ENCODE results near the gene GAK.

The GAK gene

DNA sequence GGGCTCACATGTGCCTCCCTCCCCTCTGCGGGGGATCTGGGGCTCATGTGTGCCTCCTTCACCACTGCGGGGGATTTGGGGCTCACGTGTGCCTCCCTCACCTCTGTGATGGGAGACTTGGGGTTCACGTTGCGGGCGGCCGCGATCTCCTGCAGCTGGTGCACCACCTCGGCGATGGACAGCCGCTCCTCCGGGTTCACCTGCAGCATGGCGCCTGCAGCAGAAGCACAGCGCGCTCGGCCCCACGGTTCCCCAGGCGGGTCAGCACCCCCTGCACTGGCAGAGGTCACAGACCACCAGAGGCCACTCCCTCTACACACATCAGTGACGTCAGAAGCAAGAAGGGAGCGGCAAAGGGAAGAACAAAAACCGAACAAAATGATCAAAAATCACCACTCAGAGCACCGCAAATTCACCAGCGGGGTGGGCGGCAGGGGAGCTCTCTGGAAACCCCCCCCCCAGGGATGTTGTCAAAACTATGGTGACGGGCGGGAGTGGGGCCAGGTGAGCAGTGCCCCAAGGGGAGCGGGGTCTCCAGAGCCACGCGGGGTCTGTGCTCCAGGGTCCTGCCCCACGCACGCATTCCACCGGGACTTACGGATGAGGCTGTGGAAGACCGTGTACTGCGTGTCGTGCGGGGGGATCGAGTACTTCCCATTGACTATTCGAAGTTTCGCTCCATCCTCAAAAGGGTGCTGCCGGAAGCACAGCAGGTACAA lies 38.7 kb downstream of the GAK start:
- in situ Hi-C loops (cut with HindIII; ENCODE audit: low sequenced_read_pairs): no loop called here

GRCh38 chr4:892780-893179 lies 39.3 kb downstream of the GAK start:
- in situ Hi-C loops (cut with HindIII; ENCODE audit: low sequenced_read_pairs): no loop called here

DNA sequence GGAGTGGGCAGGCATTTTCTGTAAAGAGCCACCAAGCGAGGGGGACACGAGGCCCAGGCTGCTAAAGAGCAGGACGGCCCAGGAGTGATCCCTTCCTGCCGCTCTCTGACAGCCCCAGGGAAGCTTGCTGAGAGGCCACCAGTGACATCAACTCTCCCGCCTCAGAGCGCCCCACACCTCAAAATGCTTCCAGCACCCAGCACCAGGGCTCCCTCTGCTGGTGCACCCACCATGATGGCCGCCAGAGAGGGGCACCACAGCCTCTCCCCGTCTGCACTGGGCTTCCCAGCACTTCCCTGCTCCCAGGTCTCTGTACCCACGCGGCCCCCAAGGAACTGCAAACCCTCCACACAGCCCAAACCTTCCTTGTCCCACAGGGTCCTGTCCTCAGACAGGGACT lies 40.4 kb downstream of the GAK start:
- in situ Hi-C loops (cut with HindIII; ENCODE audit: low sequenced_read_pairs): no loop called here

- in situ Hi-C loops (cut with HindIII; ENCODE audit: low sequenced_read_pairs): no loop called here
These were observed 42.0 kb downstream of the GAK start for GRCh38 chr4:890036-890695.

DNA sequence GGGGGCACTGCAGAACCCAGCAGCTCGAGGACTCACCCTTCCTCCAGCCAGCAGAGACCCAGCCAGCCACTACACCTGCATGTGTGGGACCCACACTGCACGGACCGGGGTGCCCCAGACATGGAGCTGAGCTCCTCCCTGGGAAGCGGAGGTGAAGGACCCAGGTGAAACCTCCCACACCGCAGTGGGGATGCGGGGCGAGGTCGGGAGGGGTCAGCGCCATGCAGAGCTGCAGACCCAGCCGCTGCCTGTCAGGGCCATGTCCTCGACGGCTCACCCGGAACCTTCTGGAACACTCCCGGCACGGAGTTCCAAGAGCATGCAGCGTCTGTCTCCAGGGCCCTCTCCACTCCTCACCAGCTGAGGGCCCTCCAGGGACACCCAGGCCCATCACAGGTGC lies 42.6 kb downstream of the GAK start:
- in situ Hi-C loops (cut with HindIII; ENCODE audit: low sequenced_read_pairs): no loop called here

- in situ Hi-C loops (cut with HindIII; ENCODE audit: low sequenced_read_pairs): no loop called here
These were observed 44.1 kb downstream of the GAK start for GRCh38 chr4:888029-888428.

DNA sequence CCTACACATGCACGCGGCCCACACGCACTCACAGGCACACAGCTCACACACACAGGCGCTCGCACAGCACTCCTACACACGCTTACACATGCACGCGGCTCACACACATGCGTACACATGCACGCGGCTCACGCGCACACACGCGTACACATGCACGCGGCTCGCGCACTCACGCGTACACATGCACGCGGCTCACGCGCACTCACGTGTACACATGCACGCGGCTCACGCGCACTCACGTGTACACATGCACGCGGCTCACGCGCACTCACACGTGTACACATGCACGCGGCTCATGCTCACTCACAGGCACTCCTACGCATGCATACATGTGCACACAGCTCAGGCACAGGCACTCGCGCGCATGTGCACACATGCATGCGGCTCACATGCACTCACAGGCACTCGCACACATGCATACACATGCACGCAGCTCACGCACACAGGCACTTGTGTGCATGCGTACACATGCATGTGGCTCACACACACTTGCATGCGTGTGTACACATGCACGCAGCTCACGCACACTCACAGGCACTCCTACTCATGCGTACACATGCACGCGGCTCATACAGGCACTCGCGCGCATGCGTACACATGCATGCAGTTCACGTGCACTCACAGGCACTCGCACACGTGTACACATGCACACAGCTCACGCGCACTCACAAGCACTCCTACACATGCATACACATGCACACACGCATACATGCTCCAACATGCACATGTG lies 44.9 kb downstream of the GAK start:
- in situ Hi-C loops (cut with HindIII; ENCODE audit: low sequenced_read_pairs): no loop called here

GRCh38 chr4:886244-886643 lies 45.9 kb downstream of the GAK start:
- in situ Hi-C loops (cut with HindIII; ENCODE audit: low sequenced_read_pairs): no loop called here

DNA sequence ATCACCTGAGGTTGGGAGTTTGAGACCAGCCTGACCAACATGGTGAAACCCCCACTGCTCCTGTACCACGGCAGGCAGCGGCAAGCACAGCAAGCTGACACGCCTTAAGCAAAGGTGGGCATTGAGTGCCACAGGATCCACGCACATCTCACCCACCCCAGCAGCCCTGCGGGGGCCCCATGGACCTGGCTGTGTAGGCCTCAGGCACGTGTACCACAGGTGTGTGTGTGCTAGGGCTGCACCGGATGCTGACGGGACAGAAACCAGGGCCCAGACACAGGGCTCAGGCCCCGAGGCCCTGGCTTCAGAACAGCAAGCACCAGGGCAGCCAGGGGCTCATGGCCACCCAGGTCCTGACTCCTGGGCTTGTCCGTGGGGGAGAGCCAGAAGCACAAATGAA lies 46.8 kb downstream of the GAK start:
- in situ Hi-C loops (cut with HindIII; ENCODE audit: low sequenced_read_pairs): no loop called here

GRCh38 chr4:884896-885295 lies 47.2 kb downstream of the GAK start:
- in situ Hi-C loops (cut with HindIII; ENCODE audit: low sequenced_read_pairs): no loop called here

- in situ Hi-C loops (cut with HindIII; ENCODE audit: low sequenced_read_pairs): no loop called here
These were observed 47.9 kb downstream of the GAK start for GRCh38 chr4:884259-884658.

DNA sequence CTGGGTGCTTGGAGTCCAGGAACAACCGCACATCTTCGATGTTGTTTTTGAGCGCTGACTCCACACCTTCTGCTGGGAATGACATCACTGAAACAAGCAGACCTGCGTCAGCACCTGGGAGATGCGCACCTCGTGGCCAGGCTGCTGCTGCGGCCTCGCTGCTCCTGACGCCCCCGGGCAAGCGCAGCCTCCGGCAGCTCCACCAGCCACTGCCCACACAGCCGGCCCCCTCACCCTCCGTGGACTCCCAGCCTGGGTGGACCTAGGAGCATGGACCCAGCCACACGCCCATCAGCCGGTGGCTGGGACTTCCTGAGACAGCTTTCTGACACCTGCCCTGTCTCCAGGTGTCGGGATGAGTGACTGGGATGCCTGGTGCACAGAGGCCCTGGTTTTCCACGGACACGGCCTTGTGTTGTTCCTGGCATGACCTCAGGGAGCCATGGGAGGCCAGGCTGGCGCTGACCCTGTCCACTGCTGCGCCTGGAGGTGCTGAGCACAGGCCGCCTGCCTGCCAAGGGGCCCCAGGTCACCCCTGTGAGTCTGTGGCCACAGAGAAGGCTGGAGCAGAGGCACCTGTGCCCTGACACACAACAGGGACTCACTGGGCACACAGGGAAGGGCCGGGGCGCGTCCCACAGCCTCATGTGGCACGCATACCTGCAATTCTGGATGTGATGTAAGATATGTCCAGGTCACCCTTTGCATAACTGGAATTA lies 48.6 kb downstream of the GAK start:
- in situ Hi-C loops (cut with HindIII; ENCODE audit: low sequenced_read_pairs): no loop called here

DNA sequence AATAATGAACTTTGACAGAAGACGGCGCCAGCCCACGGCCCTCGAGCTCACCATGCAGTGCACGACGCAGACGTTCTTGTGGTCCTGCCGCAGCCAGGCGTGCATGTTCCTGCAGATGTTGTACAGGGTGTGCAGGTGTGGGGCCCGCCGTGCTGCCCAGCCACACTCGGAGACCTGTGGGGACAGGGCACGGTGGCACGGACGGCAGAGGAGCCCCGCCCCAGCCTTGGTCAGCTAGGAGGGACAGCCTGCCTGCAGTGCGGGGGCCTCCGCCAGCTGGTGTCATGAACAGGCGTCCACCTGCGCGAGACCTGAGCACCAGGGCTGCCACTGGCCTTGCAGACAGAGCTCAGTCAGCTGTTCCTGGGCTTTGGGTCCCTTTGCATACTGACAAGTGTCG lies 49.5 kb downstream of the GAK start:
- in situ Hi-C loops (cut with HindIII; ENCODE audit: low sequenced_read_pairs): no loop called here

- in situ Hi-C loops (cut with HindIII; ENCODE audit: low sequenced_read_pairs): no loop called here
These were observed 50.4 kb downstream of the GAK start for GRCh38 chr4:881709-882108.

GRCh38 chr4:880684-881405 lies 51.3 kb downstream of the GAK start:
- in situ Hi-C loops (cut with HindIII; ENCODE audit: low sequenced_read_pairs): no loop called here

- in situ Hi-C loops (cut with HindIII; ENCODE audit: low sequenced_read_pairs): no loop called here
These were observed 52.4 kb downstream of the GAK start for GRCh38 chr4:879729-880077.

GRCh38 chr4:878796-879728 lies 53.1 kb downstream of the GAK start:
- in situ Hi-C loops (cut with HindIII; ENCODE audit: low sequenced_read_pairs): no loop called here

DNA sequence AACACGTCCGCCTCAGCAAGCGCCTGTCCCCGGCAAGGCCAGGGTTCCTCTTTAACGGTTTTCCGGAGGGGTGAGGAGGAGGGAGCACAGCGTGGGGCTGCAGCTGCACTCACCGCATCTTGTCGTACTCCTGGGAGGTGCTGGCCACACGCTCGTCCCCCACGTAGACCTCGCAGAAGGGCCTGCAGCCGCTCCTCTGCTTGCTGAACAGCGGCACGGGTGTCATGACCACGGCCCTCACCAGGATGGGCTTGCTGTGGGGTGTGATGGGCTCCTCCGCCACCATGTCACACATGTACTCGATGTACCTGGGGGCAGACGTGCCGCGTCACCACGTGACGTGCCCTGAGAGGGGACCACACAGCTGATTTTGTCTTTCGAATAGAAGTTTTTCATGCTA lies 54.6 kb downstream of the GAK start:
- in situ Hi-C loops (cut with HindIII; ENCODE audit: low sequenced_read_pairs): no loop called here

GRCh38 chr4:876780-877179 lies 55.3 kb downstream of the GAK start:
- in situ Hi-C loops (cut with HindIII; ENCODE audit: low sequenced_read_pairs): no loop called here

Measured in DLD1 (cell line).